ENCODE results near the gene SLC25A20. TPM values are rescaled to one million over a fixed set of nuclear protein-coding genes. Genes with fewer than 3 reads are reported as not detected.

Gene SLC25A20
- 94.1 TPM for total RNA-seq
- long read RNA-seq, transcript SLC25A20-201 (9 exons, 1,879 nt) = major isoform, 193 of 209 reads
- long read RNA-seq, partial matches to known transcripts = 2 of 209 reads
- long read RNA-seq, other reads (novel, unspliced or antisense) = 14 of 209 reads

- peak; percentile 94 for DNase-seq
- Histone ChIP-seq H3K36me3 (no peaks in the 10 kb centered on the region), H3K4me1 (peaks cover 32% of the 10 kb centered on the region), H3K9me3 (replicated peaks) (no peaks in the 10 kb centered on the region), H3K27ac (replicated peaks) (peak within 1 kb of the TSS; percentile 89), H3K27me3 (ENCODE audit: low read depth) (no peaks in the 10 kb centered on the region), H3K4me3 (peak within 1 kb of the TSS; percentile 75)
- TF ChIP-seq CTCF (IDR thresholded peaks at IDR 0.05; ENCODE audit: borderline replicate concordance) = no peak
- intact Hi-C loops (cut with micrococcal nuclease) = no loop called here
Measured at GRCh38 chr3:48898383-48899234, at the start of gene SLC25A20. Gene SLC25A20, minus strand, starts transcription at chr3:48898882. Its CDS starts 88 bp downstream, at chr3:48898794.

GRCh38 chr3:48945891-48946549 lies 47.3 kb upstream of the SLC25A20 start:
- intact Hi-C loops (cut with micrococcal nuclease) = no loop called here
- peaks cover 70% of the 10 kb centered on the region for H3K4me1 ChIP-seq
- H3K27me3 ChIP-seq (ENCODE audit: low read depth) = no peaks in the 10 kb centered on the region
- H3K36me3 ChIP-seq = peaks cover 4% of the 10 kb centered on the region
- DNase-seq = no peak
- peak overlapping the region; percentile 88 for H3K27ac ChIP-seq (replicated peaks)
- no peak for TF ChIP-seq CTCF (IDR thresholded peaks at IDR 0.05; ENCODE audit: borderline replicate concordance)
- no peaks in the 10 kb centered on the region for H3K9me3 ChIP-seq (replicated peaks)
- H3K4me3 ChIP-seq = no peak overlapping the region

- Histone ChIP-seq H3K4me3 (no peak overlapping the region), H3K9me3 (replicated peaks) (no peaks in the 10 kb centered on the region), H3K27ac (replicated peaks) (peak overlapping the region; percentile 88), H3K4me1 (peaks cover 65% of the 10 kb centered on the region), H3K36me3 (peaks cover 4% of the 10 kb centered on the region), H3K27me3 (ENCODE audit: low read depth) (no peaks in the 10 kb centered on the region)
- intact Hi-C loops (cut with micrococcal nuclease) = no loop called here
- no peak for TF ChIP-seq CTCF (IDR thresholded peaks at IDR 0.05; ENCODE audit: borderline replicate concordance)
- DNase-seq = no peak
Measured at GRCh38 chr3:48945432-48945831, 46.8 kb upstream of the SLC25A20 start.

GRCh38 chr3:48938689-48939088 lies 40.0 kb upstream of the SLC25A20 start:
- H3K36me3 ChIP-seq = peaks cover 20% of the 10 kb centered on the region
- peak overlapping the region; percentile 36 for H3K27ac ChIP-seq (replicated peaks)

More at GRCh38 chr3:48938689-48939088, 40.0 kb upstream of the SLC25A20 start:
- Histone ChIP-seq H3K4me1 (peaks cover 47% of the 10 kb centered on the region), H3K4me3 (no peak overlapping the region), H3K27me3 (ENCODE audit: low read depth) (no peaks in the 10 kb centered on the region), H3K9me3 (replicated peaks) (no peaks in the 10 kb centered on the region)
- DNase-seq = no peak
- intact Hi-C loops (cut with micrococcal nuclease) = no loop called here
- no peak for TF ChIP-seq CTCF (IDR thresholded peaks at IDR 0.05; ENCODE audit: borderline replicate concordance)

Measured in left ventricle myocardium inferior (tissue), 1 donor.